Heart left ventricle (tissue), 13 donors: ENCODE data around the gene MTUS2.

Experiments
- CTCF ChIP-seq, 12 donors: fragments of 200-600 bp; sonication (generic) in 4 of 12; IDR thresholded peaks; one replicate each; pipeline versions ENCODE4 v1.5.0 to v1.8.0; 2018 to 2022; ENCODE audit warnings: antibody characterized with exemption in 12 of 12, mild to moderate bottlenecking in 5 of 12
- POLR2A ChIP-seq, 2 donors: fragments of 450-650 bp; IDR thresholded peaks; one replicate each; pipeline ENCODE4 v1.6.1; 2017; ENCODE audit warnings: antibody characterized with exemption in 2 of 2, mild to moderate bottlenecking in 2 of 2, moderate library complexity in 2 of 2
- donor health status: ischemic (EF 13 %, LVEDD 7.1; RV severe dilation, severe dysfunction).
- donor health status: DM: no; HTN: yes; CAD: no.
- donor health status: DM: no; HTN: no; CAD: no.
- donor health status: ischemic (EF 25% LVEDD 6.9; RV normal size, moderate dysfunction).
- donor health status: ischemic (EF 25% LVEDD 5.7; RV mildly dilated, moderate dysfunction).
- donor health status: ischemic (EF 35%, LVEDD 5.7; RV mildly dilated, moderate dysfunction).
- donor health status: nonischemic (EF 11% LVEDD 7.7; RV severe dilation, severe dysfunction).
- donor health status: DM: yes; HTN: yes; CAD: no.
- donor health status: PGD.
- donor health status: ischemic (EF 29% LVEDD 5.4; RV normal size, mild dysfunction).
- donor health status: nonischemic (EF 23%, LVEDD 6.1; RV moderate dilation, normal function).

GRCh38 chr13:29471551-29471950 lies 651.4 kb downstream of the MTUS2 start:
- TF ChIP-seq CTCF (IDR thresholded peaks at IDR 0.05) = no peak
- TF ChIP-seq POLR2A (IDR thresholded peaks at IDR 0.05) = no peak
